Progenitor cell of endocrine pancreas (in vitro differentiated cells): ENCODE data around the gene MTA2. TPM values are rescaled to one million over a fixed set of nuclear protein-coding genes. Genes with fewer than 3 reads are reported as not detected.

Source experiments
- DNase-seq: peaks from one replicate; pipeline ENCODE4 v3.0.0; 2021; ENCODE audit warnings: low spot score; ENCODE audit not compliant: unreplicated experiment
- H3K27ac Mint-ChIP-seq: 2 replicates; pipeline ENCODE4 v1.8.0; 2021; ENCODE audit warnings: mild to moderate bottlenecking, moderate library complexity, mixed read lengths
- H3K27me3 Mint-ChIP-seq: 2 replicates; pipeline ENCODE4 v1.8.0; 2021; ENCODE audit warnings: mixed read lengths
- H3K36me3 Mint-ChIP-seq: 2 replicates; pipeline ENCODE4 v1.8.0; 2022; ENCODE audit warnings: mixed read lengths; ENCODE audit not compliant: insufficient read depth
- H3K4me1 Mint-ChIP-seq: 2 replicates; pipeline ENCODE4 v1.8.0; 2021; ENCODE audit warnings: low read depth, mixed read lengths
- H3K4me3 Mint-ChIP-seq: 2 replicates; pipeline ENCODE4 v1.8.0; 2021; ENCODE audit warnings: low read depth, mild to moderate bottlenecking, moderate library complexity, mixed read lengths
- H3K9me3 Mint-ChIP-seq: 2 replicates; pipeline ENCODE4 v1.8.0; 2021; ENCODE audit warnings: low read depth, mixed read lengths
- CTCF ChIP-seq: fragments of 200-600 bp; sonication (generic); IDR thresholded peaks from one replicate; pipeline ENCODE4 v1.5.0; 2021; ENCODE audit warnings: antibody characterized with exemption, mild to moderate bottlenecking; ENCODE audit not compliant: unreplicated experiment
- microRNA-seq: library from miRNA; unstranded; fragments of <30 nt; microRNA quantifications from one replicate; pipeline ENCODE4 v1.1.0, GENCODE V29; 2020; ENCODE audit warnings: borderline number of aligned reads; ENCODE audit not compliant: unreplicated experiment
- total RNA-seq: library from RNA; stranded (reverse); gene quantifications from 2 replicates; pipeline ENCODE4 v1.2.1, GENCODE V29; 2021

MTA2 gene
- total RNA-seq, 1 donor from 2014 or later, result 134 TPM

DNA sequence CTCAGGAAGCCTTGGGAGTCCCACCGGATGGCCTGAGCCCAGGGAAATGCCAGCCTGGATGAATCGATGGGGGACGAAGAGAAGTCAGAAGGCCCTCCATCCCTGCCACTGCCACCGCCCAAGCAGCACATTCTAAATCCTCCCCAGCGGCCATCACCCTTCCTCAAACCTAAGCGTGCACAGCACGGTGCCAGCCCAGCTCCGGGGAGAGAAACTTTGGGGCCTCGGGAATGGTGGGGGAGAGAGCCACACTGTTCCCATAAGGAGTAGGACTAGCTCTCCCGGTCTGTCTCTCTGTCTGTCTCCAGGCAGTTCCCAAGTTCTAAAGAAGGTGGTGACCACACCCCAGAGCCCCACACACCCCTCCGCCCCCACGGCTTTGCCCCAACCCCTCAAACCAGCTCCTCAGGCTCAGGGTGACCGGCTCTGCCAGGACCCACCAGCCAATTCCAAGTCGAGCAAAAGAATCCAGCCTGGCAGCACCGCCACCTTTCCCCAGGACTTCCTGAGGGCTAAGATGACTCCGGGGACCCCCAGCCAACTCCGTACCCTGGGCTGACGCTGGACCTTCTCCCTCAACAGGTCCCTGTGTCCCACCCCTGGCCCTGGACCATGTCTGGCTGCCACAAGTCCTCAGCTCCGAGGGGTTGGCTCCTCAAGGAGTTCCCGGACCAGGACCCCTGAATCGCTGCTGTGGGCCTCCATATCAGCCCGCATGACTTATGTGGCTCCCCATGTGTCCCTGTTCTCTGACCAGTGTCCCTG, 57.8 kb downstream of the MTA2 start:
- Mint-ChIP-seq H3K36me3 (no peaks in the 10 kb centered on the region), H3K27ac (no peak overlapping the region), H3K4me3 (no peak overlapping the region), H3K4me1 (peaks cover 32% of the 10 kb centered on the region), H3K9me3 (no peaks in the 10 kb centered on the region), H3K27me3 (peaks cover 46% of the 10 kb centered on the region)
- DNase-seq, result no peak
- no peak for TF ChIP-seq CTCF

Small RNAs within 50 kb of the gene (microRNA-seq; reads per million reads assigned to microRNA genes)
- gene MIR6747, result 1.8 reads per million

Other genes with a start within 250 kb of the MTA2 start
- gene SCGB1A1, start 182.8 kb downstream of the MTA2 start, total RNA-seq, result 1.9 and 3.1 TPM in 2 replicates
- 27.2 and 39.8 TPM in 2 replicates for gene AHNAK, start 55.1 kb downstream of the MTA2 start, total RNA-seq
- 1,931 and 1,938 TPM in 2 replicates for gene EEF1G, start 28.0 kb downstream of the MTA2 start, total RNA-seq
- 23.1 and 26.0 TPM in 2 replicates for gene TUT1, start 10.3 kb downstream of the MTA2 start, total RNA-seq
- 42.7 and 47.0 TPM in 2 replicates for gene EML3, start 10.9 kb upstream of the MTA2 start, total RNA-seq
- 0.62 and 0.86 TPM in 2 replicates for gene ROM1, start 11.4 kb upstream of the MTA2 start, total RNA-seq
- 43.4 and 48.9 TPM in 2 replicates for gene B3GAT3, start 20.1 kb upstream of the MTA2 start, total RNA-seq
- 354 and 361 TPM in 2 replicates for gene GANAB, start 44.7 kb upstream of the MTA2 start, total RNA-seq
- gene INTS5, start 51.4 kb upstream of the MTA2 start, total RNA-seq, result 23.6 and 24.7 TPM in 2 replicates
- 71.7 and 73.5 TPM in 2 replicates for gene C11orf98, start 63.3 kb upstream of the MTA2 start, total RNA-seq
- gene CSKMT, start 63.4 kb upstream of the MTA2 start, total RNA-seq, result 12.2 and 18.0 TPM in 2 replicates
- gene UQCC3, start 69.8 kb upstream of the MTA2 start, total RNA-seq, result 7.0 and 7.6 TPM in 2 replicates
- gene LBHD1, start 70.4 kb upstream of the MTA2 start, total RNA-seq, result 9.3 and 9.4 TPM in 2 replicates
- 99.8 and 102 TPM in 2 replicates for gene UBXN1, start 77.2 kb upstream of the MTA2 start, total RNA-seq
- 0.65 and 0.89 TPM in 2 replicates for gene LRRN4CL, start 87.7 kb upstream of the MTA2 start, total RNA-seq
- gene BSCL2, start 105.6 kb upstream of the MTA2 start, total RNA-seq, result 84.9 and 85.8 TPM in 2 replicates
- gene GNG3, start 105.8 kb upstream of the MTA2 start, total RNA-seq, result 1.8 and 2.0 TPM in 2 replicates
- 61.0 and 63.9 TPM in 2 replicates for gene HNRNPUL2, start 125.6 kb upstream of the MTA2 start, total RNA-seq
- gene TTC9C, start 126.6 kb upstream of the MTA2 start, total RNA-seq, result 35.5 and 40.8 TPM in 2 replicates
- 13.4 and 17.3 TPM in 2 replicates for gene ZBTB3, start 152.3 kb upstream of the MTA2 start, total RNA-seq
- gene POLR2G, start 159.7 kb upstream of the MTA2 start, total RNA-seq, result 93.8 and 101 TPM in 2 replicates
- gene TAF6L, start 169.5 kb upstream of the MTA2 start, total RNA-seq, result 52.3 and 56.3 TPM in 2 replicates
- 38.4 and 40.8 TPM in 2 replicates for gene TMEM179B, start 185.5 kb upstream of the MTA2 start, total RNA-seq
- gene TMEM223, start 190.1 kb upstream of the MTA2 start, total RNA-seq, result 18.6 and 19.8 TPM in 2 replicates
- gene NXF1, start 203.6 kb upstream of the MTA2 start, total RNA-seq, result 120 and 130 TPM in 2 replicates
- 39.3 and 45.3 TPM in 2 replicates for gene STX5, start 230.2 kb upstream of the MTA2 start, total RNA-seq
- gene TEX54, start 231.0 kb upstream of the MTA2 start, total RNA-seq, result not detected in 2 replicates
- 55.8 and 60.3 TPM in 2 replicates for gene WDR74, start 237.7 kb upstream of the MTA2 start, total RNA-seq